Activated CD4-positive, alpha-beta T cell treated with anti-CD3 and anti-CD28 coated beads for 4 hours (primary cell): ENCODE data around the gene AQP1.

Experiments used
- DNase-seq, 2 donors: peaks; one replicate each; pipeline ENCODE4 v3.0.0-alpha.2; 2020

The AQP1 gene

DNA sequence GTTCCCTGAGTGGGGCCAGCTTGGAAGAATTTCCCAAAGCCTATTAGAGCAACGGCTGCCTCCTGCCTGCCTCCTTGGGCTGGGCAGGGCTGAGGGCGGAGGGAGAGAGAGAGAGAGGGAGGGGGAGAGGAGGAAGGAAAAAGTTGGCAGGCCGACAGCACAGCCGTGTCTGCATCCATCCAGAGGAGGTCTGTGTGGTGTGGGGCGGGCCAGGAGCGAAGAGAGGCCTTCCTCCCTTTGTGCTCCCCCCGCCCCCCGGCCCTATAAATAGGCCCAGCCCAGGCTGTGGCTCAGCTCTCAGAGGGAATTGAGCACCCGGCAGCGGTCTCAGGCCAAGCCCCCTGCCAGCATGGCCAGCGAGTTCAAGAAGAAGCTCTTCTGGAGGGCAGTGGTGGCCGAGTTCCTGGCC is at the start of gene AQP1:
Gene AQP1, plus strand, starts transcription at position 293 of the 409 bp plus-strand sequence. Its CDS starts 57 bp downstream, at position 350.
- no peak for DNase-seq

GRCh38 chr7:30862995-30863705 is 48.5 kb upstream of the AQP1 start:
- DNase-seq, result no peak

- no peak for DNase-seq
Measured at GRCh38 chr7:30863706-30864035, 48.0 kb upstream of the AQP1 start.

DNA sequence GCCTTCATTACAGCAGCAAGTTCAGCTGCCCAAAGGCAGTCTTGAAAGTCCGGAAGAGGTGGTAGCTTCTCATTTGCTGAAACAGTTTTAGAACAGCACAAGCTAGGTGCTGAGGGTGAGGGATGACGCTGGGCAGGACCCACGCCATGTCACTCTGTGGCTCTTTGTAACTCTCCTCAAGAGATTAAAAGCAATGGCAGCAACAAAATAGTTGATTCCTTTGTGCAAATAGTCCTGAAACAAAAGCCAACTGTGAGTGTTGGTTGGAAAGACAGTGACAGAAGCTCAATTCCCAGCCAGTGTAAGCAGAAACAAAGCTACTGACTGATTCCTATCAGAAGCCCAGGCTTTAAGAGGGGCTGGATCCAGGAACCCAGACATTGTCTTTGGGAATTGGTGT is 47.6 kb upstream of the AQP1 start:
- DNase-seq, result no peak

- DNase-seq, result no peak
Measured at GRCh38 chr7:30865076-30865475, 46.6 kb upstream of the AQP1 start.

- DNase-seq, result no peak
Measured at GRCh38 chr7:30865821-30866220, 45.8 kb upstream of the AQP1 start.

DNA sequence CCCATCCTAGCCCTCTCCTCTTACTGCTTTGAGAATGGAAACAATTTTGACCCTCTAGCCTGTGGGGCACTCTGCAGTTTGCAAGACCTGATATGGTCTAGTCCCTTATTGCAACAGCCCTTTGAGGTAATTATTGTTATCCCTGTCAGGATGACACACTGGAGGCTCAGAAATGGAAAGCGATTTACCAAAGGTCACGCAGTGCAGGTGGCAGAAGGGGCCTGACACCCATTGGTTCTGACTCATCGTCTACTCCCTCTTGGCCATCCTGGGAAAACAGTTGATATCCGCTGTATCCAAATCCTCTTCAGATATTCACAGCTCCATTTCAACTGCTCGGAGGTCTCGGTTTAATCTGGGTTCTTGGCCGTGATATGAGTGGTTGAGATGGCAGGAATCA is 44.7 kb upstream of the AQP1 start:
- no peak for DNase-seq

GRCh38 chr7:30867483-30867882 is 44.2 kb upstream of the AQP1 start:
- DNase-seq, result no peak

GRCh38 chr7:30869794-30870611 is 41.6 kb upstream of the AQP1 start:
- DNase-seq, result no peak

DNA sequence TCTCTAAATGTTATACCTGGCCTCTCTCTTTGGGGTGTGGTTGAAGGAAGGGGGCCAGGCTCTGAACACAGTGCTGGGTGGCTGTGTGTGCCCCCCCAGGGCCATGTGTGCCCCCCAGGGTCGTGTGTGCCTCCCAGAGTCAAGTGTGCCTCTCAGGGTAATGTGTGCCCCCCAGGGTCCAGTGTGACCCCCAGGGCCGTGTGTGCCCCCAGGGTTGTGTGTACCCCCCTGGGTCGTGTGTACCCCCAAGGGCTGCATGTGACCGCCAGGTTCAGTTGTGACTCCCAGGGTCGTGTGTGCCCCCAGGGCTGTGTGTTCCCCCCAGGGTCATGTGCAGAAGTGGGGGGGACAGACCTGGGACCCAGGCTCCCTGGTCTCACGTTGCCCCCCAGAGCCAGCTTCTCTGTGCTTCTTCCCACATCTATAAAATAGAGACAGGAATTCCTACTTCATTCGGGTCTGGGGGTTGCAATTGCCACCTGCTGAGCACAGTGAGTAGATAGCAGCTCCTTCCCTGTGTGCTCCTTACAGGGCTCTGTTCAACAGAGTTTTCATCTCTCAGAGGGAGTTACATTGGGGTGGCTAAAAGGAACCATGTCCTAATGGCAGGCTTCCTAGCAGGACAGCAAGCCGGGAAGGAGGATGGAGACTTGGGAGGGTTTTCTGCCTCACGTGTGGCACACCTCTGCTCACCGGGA is 40.7 kb upstream of the AQP1 start:
- no peak for DNase-seq

DNA sequence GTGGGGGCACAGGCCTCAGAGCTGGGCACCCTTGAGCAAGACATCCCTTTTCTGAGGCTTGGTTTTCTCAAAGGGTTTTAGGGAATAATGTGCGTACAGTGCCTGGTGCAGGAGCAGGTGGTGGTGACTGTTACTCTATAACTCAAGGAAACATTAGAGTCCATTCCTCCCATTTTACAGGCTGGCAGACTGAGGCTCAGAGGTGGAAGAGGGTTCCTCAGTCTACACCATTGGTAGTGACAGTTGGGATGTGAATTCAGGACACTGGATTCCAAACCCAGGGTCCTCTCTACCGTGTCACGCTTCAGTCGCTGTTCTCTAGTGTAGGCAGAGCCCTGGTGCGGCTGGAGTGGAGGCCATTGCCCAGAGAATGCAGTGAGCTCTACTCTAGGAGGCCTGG is 40.0 kb upstream of the AQP1 start:
- no peak for DNase-seq

DNA sequence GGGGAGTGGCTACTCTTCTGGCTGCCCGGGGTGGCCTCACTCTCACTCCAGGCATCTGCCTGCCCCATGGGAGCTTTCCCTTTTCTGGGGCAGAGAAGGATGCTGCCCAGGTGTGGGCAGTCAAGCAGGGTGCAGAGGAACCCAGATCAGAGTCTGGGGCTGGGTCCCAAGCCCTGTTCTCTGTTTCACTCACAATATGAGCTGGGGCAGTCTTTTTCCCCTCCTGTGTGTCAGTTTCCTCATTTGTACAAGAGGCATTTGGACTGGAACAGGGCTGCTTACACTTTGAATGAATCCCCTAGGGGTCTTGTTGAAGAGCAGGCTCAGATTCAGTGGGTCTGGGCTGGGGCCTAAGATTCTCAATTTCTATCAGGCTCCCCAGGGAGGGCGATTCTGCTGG is 38.4 kb upstream of the AQP1 start:
- no peak for DNase-seq

- DNase-seq, result no peak
Measured at GRCh38 chr7:30873656-30874055, 38.0 kb upstream of the AQP1 start.

- no peak for DNase-seq
Measured at GRCh38 chr7:30874656-30875302, 36.9 kb upstream of the AQP1 start.

DNA sequence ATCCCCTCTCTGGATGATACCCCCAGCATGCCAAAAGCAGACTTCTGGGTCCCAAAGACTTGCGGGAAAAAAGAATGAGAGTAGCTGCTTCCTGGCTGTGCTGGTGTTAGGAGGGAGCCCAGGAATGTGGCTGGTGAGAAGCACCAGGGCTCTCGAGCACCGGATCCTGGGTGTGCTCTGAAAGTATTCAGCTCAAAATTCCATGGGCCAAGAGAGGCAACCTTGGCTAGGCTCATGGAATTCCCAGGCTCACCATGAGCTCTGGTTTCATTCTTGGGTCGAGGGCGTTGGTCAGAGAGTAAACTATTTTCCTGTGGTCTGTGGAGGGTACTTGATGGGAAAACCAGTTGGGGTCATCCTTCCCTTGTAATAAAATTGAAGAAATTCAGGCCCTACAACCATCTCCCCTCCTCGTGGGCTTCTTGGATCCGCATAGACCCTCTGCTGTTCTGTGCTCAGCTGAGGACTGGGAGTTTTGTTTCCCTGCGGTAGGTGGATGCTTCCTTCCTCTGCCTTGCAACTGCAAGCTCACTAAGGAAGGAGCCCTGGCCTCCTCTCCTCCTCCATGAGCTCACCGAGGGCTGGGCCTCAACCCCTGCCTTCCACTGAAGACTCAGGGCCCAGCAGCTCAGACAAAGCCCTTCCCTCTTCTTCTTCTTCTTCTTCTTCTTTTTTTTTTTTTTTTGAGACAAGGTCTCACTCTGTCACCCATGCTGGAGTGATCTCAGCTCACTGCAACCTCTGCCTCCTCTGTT is 34.5 kb upstream of the AQP1 start:
- DNase-seq, result no peak

DNA sequence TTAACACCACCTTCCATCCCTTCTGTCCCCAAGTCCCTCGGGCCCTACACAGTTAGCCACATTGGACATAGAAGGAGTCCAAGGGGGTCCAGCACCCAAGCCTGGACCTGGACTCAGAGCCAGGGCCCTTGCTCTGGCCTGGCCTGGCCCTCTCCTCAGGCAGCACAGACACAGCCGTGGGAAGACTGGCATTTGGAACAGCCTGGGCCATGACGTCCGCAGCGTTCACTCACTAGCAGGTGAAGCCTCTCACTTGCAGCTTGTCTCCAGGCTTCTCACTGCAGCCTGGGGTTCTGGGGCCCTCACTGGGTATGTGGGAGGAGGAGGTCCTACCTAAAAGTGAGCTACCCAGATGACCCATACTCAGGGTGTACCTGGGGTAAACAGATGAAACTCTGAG is 33.7 kb upstream of the AQP1 start:
- no peak for DNase-seq

- no peak for DNase-seq
Measured at GRCh38 chr7:30879139-30880124, 32.2 kb upstream of the AQP1 start.

GRCh38 chr7:30880125-30880720 is 31.4 kb upstream of the AQP1 start:
- no peak for DNase-seq

- DNase-seq, result no peak
Measured at GRCh38 chr7:30880941-30881340, 30.7 kb upstream of the AQP1 start.

- no peak for DNase-seq
Measured at GRCh38 chr7:30881448-30881847, 30.2 kb upstream of the AQP1 start.

DNA sequence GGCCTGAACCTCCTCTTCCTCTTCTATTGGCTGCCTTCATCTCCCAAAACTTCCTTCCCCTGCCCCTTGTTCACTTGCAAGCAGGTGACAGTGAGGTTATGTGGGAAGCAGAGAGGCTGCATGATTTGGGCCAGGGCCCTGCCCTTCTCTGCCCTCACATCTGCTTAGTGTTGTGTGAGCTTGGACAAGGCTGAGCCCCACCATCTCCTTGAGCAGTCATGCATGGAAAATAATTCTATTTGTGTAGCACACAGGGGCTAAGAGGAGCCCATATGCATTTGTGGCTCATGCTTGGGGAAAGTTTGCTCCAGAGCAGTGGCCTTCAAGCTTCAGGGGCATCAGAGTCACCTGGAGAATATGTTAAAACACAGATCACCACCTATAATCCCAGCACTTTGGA is 26.8 kb upstream of the AQP1 start:
- DNase-seq, result no peak
